GM13976 (cell line): ENCODE results near the gene PLXNC1.

Experiments used
- DNase-seq: peaks from one replicate; pipeline ENCODE4 v3.0.0; 2012; ENCODE audit warnings: low spot score
- CTCF ChIP-seq: IDR thresholded peaks from 2 replicates; pipeline ENCODE4 v1.5.1; 2012; ENCODE audit warnings: borderline replicate concordance, mild to moderate bottlenecking; ENCODE audit not compliant: insufficient read depth; ENCODE audit errors: extremely low read depth, missing control alignments, control extremely low read depth
- in situ Hi-C: fragments of 300-500 bp; cut with MboI; formaldehyde crosslinking; loops from one replicate; pipeline ENCODE4 v1.12.0; 2022; ENCODE audit warnings: low sequenced_read_pairs, mixed read lengths, inconsistent platforms; ENCODE audit not compliant: unreplicated experiment

The PLXNC1 gene

GRCh38 chr12:94211021-94211420, 62.6 kb downstream of the PLXNC1 start:
- no peak for DNase-seq
- TF ChIP-seq CTCF: no peak
- in situ Hi-C loops: no loop called here

GRCh38 chr12:94218233-94218632, 69.9 kb downstream of the PLXNC1 start:
- in situ Hi-C loops: no loop called here
- no peak for TF ChIP-seq CTCF
- DNase-seq: no peak

GRCh38 chr12:94219622-94220302, 71.4 kb downstream of the PLXNC1 start:
- in situ Hi-C loops: no loop called here
- DNase-seq: no peak
- no peak for TF ChIP-seq CTCF

- no peak for TF ChIP-seq CTCF
- in situ Hi-C loops: no loop called here
Measured at GRCh38 chr12:94220804-94221203, 72.4 kb downstream of the PLXNC1 start.

GRCh38 chr12:94222351-94223084, 74.1 kb downstream of the PLXNC1 start:
- no peak for DNase-seq
- in situ Hi-C loops: no loop called here
- TF ChIP-seq CTCF: no peak

More at GRCh38 chr12:94220804-94221203, 72.4 kb downstream of the PLXNC1 start:
- no peak for DNase-seq

GRCh38 chr12:94223842-94224241, 75.5 kb downstream of the PLXNC1 start:
- in situ Hi-C loops: no loop called here
- no peak for DNase-seq
- TF ChIP-seq CTCF: no peak
